Lower lobe of right lung (tissue), 2 donors: ENCODE measurements around the gene VARS1. TPM values are rescaled to one million over a fixed set of nuclear protein-coding genes. Genes with fewer than 3 reads are reported as not detected.
"Not testable (repeated sequence)": the region's sequence is repeated elsewhere in the genome, so short reads cannot be mapped to it uniquely, and the experiment has no call there.

Source experiments
- ATAC-seq, 2 donors: fragments of 200-7000 bp; cut with Tn5 transposase; one replicate each; pipeline ENCODE4 v1.9.1; 2020 to 2022; ENCODE audit warnings: mild to moderate bottlenecking in 2 of 2, moderate library complexity in 2 of 2
- DNase-seq: peaks from one replicate; pipeline ENCODE4 v3.0.0-alpha.2; 2020
- H3K27ac ChIP-seq: fragments of 200-600 bp; one replicate; pipeline ENCODE4 v1.8.0; 2022
- H3K27me3 ChIP-seq: fragments of 200-600 bp; one replicate; pipeline ENCODE4 v1.8.0; 2022; ENCODE audit warnings: low read depth
- H3K36me3 ChIP-seq: fragments of 200-600 bp; one replicate; pipeline ENCODE4 v1.8.0; 2022; ENCODE audit warnings: mild to moderate bottlenecking
- H3K4me1 ChIP-seq: fragments of 200-600 bp; one replicate; pipeline ENCODE4 v1.8.0; 2022
- H3K4me3 ChIP-seq: fragments of 200-600 bp; one replicate; pipeline ENCODE4 v1.8.0; 2022; ENCODE audit warnings: mild to moderate bottlenecking
- H3K9me3 ChIP-seq: fragments of 200-600 bp; one replicate; pipeline ENCODE4 v1.8.0; 2022
- intact Hi-C: fragments of 100-400 bp; cut with DNase I; formaldehyde crosslinking; loops from one replicate; pipeline ENCODE4 v1.11.0; 2022
- total RNA-seq: library from RNA; stranded (reverse); fragmentation: NEBNext Ultra II Directional; extraction: Animal tissue kit (Norgen Biotek cat#: 25700); gene quantifications from one replicate; pipeline ENCODE4 v1.2.1, GENCODE V29; 2021
- TF ChIP-seq, protein P1 (sequence below): fragments of 200-600 bp; IDR thresholded peaks from one replicate; pipeline ENCODE4 v1.8.0; 2022; ENCODE audit warnings: antibody characterized with exemption, mild to moderate bottlenecking
- donor health status: DM: no; HTN: yes; CAD: no; lungs with severe emphysema.

VARS1 gene
- total RNA-seq, 1 donor from 2014 or later, result 44.1 TPM

DNA sequence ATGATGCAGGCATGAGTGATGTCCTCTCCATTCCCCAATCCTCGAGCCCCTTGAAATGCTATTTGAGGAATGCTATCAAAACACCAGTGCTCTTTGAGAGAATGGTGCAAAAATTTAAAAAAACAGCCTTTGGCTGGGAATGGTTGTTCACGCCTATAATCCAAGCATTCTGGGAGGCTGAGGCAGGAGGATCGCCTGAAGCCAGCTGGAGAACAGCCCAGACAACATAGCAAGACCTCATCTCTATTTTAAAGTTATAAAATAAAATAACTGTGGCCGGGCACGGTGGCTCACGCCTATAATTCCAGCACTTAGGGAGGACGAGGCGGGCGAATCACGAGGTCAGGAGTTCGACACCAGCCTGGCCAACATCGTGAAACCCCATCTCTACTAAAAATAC is 4.2 kb upstream of the VARS1 start:
- Histone ChIP-seq H3K4me1 (peaks cover 9% of the 10 kb centered on the region), H3K36me3 (peaks cover 29% of the 10 kb centered on the region), H3K27me3 (no peaks in the 10 kb centered on the region), H3K4me3 (no peak overlapping the region), H3K27ac (no peak overlapping the region), H3K9me3 (no peaks in the 10 kb centered on the region)
- DNase-seq (peak; percentile 29), ATAC-seq (no peak)
- TF ChIP-seq, protein P1, sequence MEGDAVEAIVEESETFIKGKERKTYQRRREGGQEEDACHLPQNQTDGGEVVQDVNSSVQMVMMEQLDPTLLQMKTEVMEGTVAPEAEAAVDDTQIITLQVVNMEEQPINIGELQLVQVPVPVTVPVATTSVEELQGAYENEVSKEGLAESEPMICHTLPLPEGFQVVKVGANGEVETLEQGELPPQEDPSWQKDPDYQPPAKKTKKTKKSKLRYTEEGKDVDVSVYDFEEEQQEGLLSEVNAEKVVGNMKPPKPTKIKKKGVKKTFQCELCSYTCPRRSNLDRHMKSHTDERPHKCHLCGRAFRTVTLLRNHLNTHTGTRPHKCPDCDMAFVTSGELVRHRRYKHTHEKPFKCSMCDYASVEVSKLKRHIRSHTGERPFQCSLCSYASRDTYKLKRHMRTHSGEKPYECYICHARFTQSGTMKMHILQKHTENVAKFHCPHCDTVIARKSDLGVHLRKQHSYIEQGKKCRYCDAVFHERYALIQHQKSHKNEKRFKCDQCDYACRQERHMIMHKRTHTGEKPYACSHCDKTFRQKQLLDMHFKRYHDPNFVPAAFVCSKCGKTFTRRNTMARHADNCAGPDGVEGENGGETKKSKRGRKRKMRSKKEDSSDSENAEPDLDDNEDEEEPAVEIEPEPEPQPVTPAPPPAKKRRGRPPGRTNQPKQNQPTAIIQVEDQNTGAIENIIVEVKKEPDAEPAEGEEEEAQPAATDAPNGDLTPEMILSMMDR, result no peak
- intact Hi-C loops, result no loop called here

DNA sequence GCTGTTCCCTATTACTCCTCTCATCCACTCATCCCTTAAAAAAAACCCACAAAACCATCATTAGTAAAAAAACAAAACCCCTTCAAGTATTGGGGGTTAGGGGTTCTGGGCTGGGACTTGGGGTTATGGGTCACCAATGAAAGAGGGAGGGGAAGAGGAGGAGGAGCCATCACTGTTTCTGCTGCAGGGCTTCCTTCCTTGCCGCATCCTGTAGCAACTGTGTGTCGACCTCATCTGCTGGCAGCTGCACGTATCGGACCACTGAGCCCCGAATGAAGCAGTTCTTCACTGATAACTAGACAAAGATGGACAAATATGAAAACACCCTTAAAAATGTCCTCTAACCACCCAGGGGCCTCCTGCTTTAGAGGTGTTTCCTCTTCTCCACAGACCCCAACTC is 2.0 kb upstream of the VARS1 start:
- intact Hi-C loops, result no loop called here
- TF ChIP-seq, protein P1, result no peak
- Histone ChIP-seq H3K27me3 (no peaks in the 10 kb centered on the region), H3K27ac (no peak overlapping the region), H3K9me3 (no peaks in the 10 kb centered on the region), H3K4me3 (no peak overlapping the region), H3K4me1 (peaks cover 23% of the 10 kb centered on the region), H3K36me3 (peaks cover 22% of the 10 kb centered on the region)
- DNase-seq, result peak; percentile 28
- no peak for ATAC-seq

DNA sequence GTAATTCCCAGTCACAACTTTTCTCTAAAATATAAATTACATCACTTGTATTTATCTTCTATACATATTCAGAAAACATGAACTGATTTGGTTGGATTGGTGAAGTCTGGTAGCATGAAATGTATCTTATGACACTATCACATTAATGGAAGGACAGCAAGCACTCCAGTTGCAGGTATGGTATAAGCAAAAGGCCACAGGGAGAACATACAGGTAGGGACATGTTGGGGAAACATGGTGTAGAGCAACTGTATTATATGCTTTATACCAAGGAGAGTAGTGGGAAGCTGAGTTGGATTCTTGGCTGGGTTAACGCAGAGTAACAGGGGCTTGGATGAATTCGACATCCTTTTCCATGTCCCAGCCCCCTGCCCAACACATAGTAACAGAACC is 1.4 kb upstream of the VARS1 start:
- TF ChIP-seq, protein P1, result no peak
- no peaks in the 10 kb centered on the region for H3K9me3 ChIP-seq
- peaks cover 23% of the 10 kb centered on the region for H3K4me1 ChIP-seq
- H3K4me3 ChIP-seq, result no peak overlapping the region
- H3K36me3 ChIP-seq, result peaks cover 22% of the 10 kb centered on the region
- ATAC-seq (no peak), DNase-seq (no peak)
- intact Hi-C loops, result no loop called here
- H3K27me3 ChIP-seq, result no peaks in the 10 kb centered on the region
- H3K27ac ChIP-seq, result peak overlapping the region; percentile 98

DNA sequence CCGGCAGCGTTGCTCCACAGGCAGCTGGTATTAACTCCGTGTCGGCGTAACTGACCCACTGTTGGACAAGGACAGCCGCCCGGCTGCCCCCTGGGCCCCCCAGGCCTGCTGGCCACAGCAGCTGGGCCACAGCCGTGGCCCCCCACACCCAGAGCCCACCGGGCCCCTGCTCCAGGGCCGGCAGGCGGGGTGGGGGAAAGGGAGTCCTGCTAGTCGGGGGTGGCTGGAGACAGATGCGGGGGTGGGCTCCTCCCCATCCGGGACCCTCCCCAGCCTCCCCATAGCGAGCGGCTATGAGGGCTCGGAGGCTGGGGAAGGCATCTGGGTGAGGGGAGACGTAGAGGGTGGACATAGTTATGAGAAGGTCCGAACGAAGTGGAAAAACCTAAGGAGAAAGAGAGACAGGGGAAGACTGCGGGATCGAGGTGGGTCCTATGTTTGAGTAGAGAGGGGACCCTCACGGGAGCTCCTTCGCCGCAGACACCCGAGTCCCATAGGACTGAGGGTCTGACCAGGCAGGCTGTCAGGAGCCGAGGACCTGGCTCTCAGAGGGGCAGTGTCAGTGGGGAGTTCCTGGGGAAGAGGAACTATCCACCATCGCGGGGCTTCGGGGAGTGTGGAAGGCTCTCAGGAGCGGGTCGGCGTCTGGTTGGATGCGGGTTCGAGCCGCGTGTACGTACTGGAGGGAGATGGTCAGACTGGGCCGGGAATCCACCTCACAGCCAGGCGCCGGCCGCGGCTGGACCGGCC is 511 bp downstream of the VARS1 start:
- ATAC-seq, result peak; percentile 3 to 49

DNA sequence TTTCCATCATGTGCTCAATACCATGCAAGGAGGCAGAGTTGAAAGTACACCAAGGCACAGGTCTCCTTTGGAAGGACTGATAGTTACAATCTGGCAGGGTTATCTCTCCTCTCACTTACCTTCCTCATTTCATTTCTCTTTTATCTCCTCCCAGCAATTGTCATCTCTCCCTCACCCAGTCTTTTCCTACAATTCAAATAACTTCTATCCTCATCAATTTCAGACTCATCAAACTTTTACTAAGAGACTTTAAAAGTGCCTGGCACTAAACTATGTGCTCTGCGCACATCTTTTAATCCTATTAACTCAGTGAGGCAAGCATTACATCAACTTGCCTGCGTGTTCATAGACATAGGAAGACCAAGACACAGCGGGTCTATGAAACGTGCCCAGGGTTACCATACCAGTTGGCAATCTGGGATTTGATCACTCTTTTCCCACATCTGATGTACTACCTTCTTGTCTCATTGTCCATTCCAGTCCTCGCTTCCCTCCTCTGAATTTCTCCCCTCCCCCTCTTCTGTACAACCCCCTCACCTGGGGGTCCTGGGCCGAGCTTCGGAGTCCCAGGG is 1.2 kb downstream of the VARS1 start:
- Histone ChIP-seq H3K4me1 (peaks cover 30% of the 10 kb centered on the region), H3K27ac (peak overlapping the region; percentile 98), H3K4me3 (peak overlapping the region; percentile 94), H3K27me3 (no peaks in the 10 kb centered on the region), H3K36me3 (peaks cover 36% of the 10 kb centered on the region), H3K9me3 (no peaks in the 10 kb centered on the region)
- TF ChIP-seq, protein P1, result no peak
- ATAC-seq (no peak), DNase-seq (no peak)
- intact Hi-C loops, result no loop called here

More for the DNA sequence above, 511 bp downstream of the VARS1 start:
- peak overlapping the region; percentile 94 for H3K4me3 ChIP-seq
- peaks cover 32% of the 10 kb centered on the region for H3K36me3 ChIP-seq
- H3K4me1 ChIP-seq, result peaks cover 30% of the 10 kb centered on the region
- H3K27ac ChIP-seq, result peak overlapping the region; percentile 98
- DNase-seq, result no peak
- TF ChIP-seq, protein P1, result no peak
- no peaks in the 10 kb centered on the region for H3K27me3 ChIP-seq
- no peaks in the 10 kb centered on the region for H3K9me3 ChIP-seq
- intact Hi-C loops, result no loop called here

DNA sequence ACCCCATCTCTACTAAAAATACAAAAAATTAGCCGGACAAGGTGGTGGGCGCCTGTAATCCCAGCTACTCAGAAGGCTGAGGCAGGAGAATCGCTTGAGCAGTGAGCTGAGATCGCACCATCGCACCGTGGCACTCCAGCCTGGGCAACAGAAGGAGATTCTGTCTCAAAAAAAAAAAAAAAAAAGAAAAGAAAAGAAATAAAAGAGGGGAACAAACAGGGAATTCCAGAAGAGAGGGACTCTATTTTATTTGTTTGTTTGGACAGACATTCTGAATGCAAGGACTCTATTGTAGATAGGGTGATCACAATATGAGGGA is 1.7 kb downstream of the VARS1 start:
- ATAC-seq, H3K27me3 ChIP-seq, intact Hi-C loops, DNase-seq, H3K27ac ChIP-seq, H3K9me3 ChIP-seq: not testable (repeated sequence)
- H3K4me1 ChIP-seq, result peaks cover 30% of the 10 kb centered on the region
- peaks cover 38% of the 10 kb centered on the region for H3K36me3 ChIP-seq
- H3K4me3 ChIP-seq, result peak overlapping the region; percentile 94
